Uterus (tissue), 2 donors: Measurements from ENCODE around the gene PNPT1.

Experiments
- POLR2A ChIP-seq, 2 donors: fragments of 450-650 bp; IDR thresholded peaks; one replicate each; pipeline ENCODE4 v1.6.1; 2016; ENCODE audit warnings: antibody characterized with exemption in 2 of 2, mild to moderate bottlenecking in 1 of 2, moderate library complexity in 1 of 2
- TF ChIP-seq, protein P1 (sequence below), 4 experiments: fragments of 200-600 bp in 2 of 4; fragments of 450-650 bp in 2 of 4; sonication (generic) in 2 of 4; IDR thresholded peaks; one replicate each; pipeline ENCODE4 v1.5.1; 2016 to 2019; ENCODE audit warnings: antibody characterized with exemption in 4 of 4, mild to moderate bottlenecking in 2 of 4, moderate library complexity in 1 of 4

DNA sequence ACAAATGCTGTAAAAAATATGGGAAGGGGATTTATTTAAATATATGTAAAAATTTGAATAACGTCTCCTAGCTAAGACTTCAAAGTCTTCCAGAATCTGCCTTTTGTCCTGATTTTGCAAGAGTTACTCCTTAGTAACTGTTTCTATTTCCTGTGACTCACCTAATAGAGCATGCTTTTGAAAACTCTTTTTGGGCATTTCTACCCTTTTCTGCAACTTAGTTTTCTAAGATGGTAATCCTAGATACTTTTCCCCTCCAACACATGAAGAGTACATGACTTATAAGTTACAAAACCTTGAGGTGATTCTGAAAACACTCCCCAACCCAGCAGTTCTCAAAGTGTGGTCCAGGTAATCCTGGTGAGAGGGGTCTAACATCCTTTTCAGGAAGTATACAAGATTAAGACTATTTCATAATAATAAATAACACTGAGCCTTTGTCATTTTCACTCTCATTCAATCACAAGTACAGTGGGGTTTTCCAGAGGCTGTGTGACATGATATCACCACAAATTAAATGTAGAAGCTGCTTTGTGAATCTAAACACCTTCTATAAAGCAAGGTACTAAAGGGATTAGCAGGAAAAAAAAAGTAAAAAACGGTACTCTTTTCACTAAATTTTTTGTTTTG lies 108.1 kb downstream of the PNPT1 start:
- TF ChIP-seq, protein P1, sequence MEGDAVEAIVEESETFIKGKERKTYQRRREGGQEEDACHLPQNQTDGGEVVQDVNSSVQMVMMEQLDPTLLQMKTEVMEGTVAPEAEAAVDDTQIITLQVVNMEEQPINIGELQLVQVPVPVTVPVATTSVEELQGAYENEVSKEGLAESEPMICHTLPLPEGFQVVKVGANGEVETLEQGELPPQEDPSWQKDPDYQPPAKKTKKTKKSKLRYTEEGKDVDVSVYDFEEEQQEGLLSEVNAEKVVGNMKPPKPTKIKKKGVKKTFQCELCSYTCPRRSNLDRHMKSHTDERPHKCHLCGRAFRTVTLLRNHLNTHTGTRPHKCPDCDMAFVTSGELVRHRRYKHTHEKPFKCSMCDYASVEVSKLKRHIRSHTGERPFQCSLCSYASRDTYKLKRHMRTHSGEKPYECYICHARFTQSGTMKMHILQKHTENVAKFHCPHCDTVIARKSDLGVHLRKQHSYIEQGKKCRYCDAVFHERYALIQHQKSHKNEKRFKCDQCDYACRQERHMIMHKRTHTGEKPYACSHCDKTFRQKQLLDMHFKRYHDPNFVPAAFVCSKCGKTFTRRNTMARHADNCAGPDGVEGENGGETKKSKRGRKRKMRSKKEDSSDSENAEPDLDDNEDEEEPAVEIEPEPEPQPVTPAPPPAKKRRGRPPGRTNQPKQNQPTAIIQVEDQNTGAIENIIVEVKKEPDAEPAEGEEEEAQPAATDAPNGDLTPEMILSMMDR (IDR thresholded peaks at IDR 0.05): no peak
- TF ChIP-seq POLR2A (IDR thresholded peaks at IDR 0.05): no peak
